ENCODE results near the gene CLSTN2.

CLSTN2 gene

GRCh38 chr3:139935016-139935865, at the start of gene CLSTN2:
Gene CLSTN2, plus strand, starts transcription at chr3:139935185.
- DNase-seq: no peak

GRCh38 chr3:139887431-139887830, 47.6 kb upstream of the CLSTN2 start:
- DNase-seq: no peak

GRCh38 chr3:139888561-139889140, 46.3 kb upstream of the CLSTN2 start:
- DNase-seq: no peak

- no peak for DNase-seq
These were observed 41.6 kb upstream of the CLSTN2 start for GRCh38 chr3:139893267-139893962.

- DNase-seq: no peak
These were observed 40.9 kb upstream of the CLSTN2 start for GRCh38 chr3:139893963-139894642.

- DNase-seq: no peak
These were observed 40.4 kb upstream of the CLSTN2 start for GRCh38 chr3:139894643-139894989.

GRCh38 chr3:139897759-139898158, 37.2 kb upstream of the CLSTN2 start:
- no peak for DNase-seq

- no peak for DNase-seq
These were observed 28.6 kb upstream of the CLSTN2 start for GRCh38 chr3:139906418-139906817.

- DNase-seq: no peak
These were observed 25.2 kb upstream of the CLSTN2 start for GRCh38 chr3:139909811-139910210.

GRCh38 chr3:139916271-139916670, 18.7 kb upstream of the CLSTN2 start:
- DNase-seq: no peak

- no peak for DNase-seq
These were observed 17.7 kb upstream of the CLSTN2 start for GRCh38 chr3:139917226-139917785.

GRCh38 chr3:139928708-139929505, 6.1 kb upstream of the CLSTN2 start:
- DNase-seq: no peak

- DNase-seq: no peak
These were observed 4.8 kb upstream of the CLSTN2 start for GRCh38 chr3:139930211-139930610.

GRCh38 chr3:139933766-139934165, 1.2 kb upstream of the CLSTN2 start:
- no peak for DNase-seq

- DNase-seq: no peak
These were observed 371 bp upstream of the CLSTN2 start for GRCh38 chr3:139934613-139935015.

GRCh38 chr3:139935866-139936817, 1.2 kb downstream of the CLSTN2 start:
- no peak for DNase-seq

- no peak for DNase-seq
These were observed 2.8 kb downstream of the CLSTN2 start for GRCh38 chr3:139937674-139938279.

GRCh38 chr3:139939681-139940190, 4.8 kb downstream of the CLSTN2 start:
- DNase-seq: no peak

- no peak for DNase-seq
These were observed 5.6 kb downstream of the CLSTN2 start for GRCh38 chr3:139940622-139941021.

- DNase-seq: no peak
These were observed 6.6 kb downstream of the CLSTN2 start for GRCh38 chr3:139941580-139941979.

Data from activated gamma-delta T cell treated with Interleukin-2 at 50 U/mL for 16 hours (primary cell).